Panc1 (cell line): Measurements from ENCODE around the gene GSS. TPM values are rescaled to one million over a fixed set of nuclear protein-coding genes. Genes with fewer than 3 reads are reported as not detected.

ENCODE experiments used
- ATAC-seq: fragments of 200-7000 bp; cut with Tn5 transposase; 2 replicates; pipeline ENCODE4 v1.9.1; 2020; ENCODE audit warnings: mild to moderate bottlenecking, moderate library complexity
- BruUV-seq: library from RNA; stranded (reverse); fragments of 400-500 nt; replicated peaks from 2 replicates; lab custom pipeline; 2021; lab: Mats Ljungman, UMichigan
- CTCF ChIA-PET: fragments of 300-600 bp; sonication (Branson Sonifier 250); formaldehyde crosslinking; loops from one replicate; lab custom pipeline; 2022; ENCODE audit warnings: antibody characterized with exemption; lab: Charles Lee
- POLR2A ChIA-PET: fragments of 300-600 bp; sonication (Branson Sonifier 250); formaldehyde crosslinking; loops from one replicate; lab custom pipeline; 2022; ENCODE audit warnings: antibody characterized with exemption; lab: Charles Lee
- DNase-seq: peaks from one replicate; pipeline ENCODE4 v3.0.0-alpha.2; 2010; ENCODE audit warnings: low read depth, low spot score
- H3K27ac ChIP-seq: 2 replicates; pipeline ENCODE4 v1.5.1; 2011; ENCODE audit warnings: mild to moderate bottlenecking, low read length, inconsistent platforms
- H3K27me3 ChIP-seq: fragments of 200-500 bp; sonication (Bioruptor generic); 2 replicates; pipeline ENCODE4 v1.6.0; 2014; ENCODE audit warnings: low read length, inconsistent platforms; ENCODE audit not compliant: control insufficient read depth, insufficient read depth
- H3K36me3 ChIP-seq: fragments of 200-500 bp; sonication (Bioruptor generic); 2 replicates; pipeline ENCODE4 v1.5.1; 2014; ENCODE audit warnings: inconsistent platforms, mild to moderate bottlenecking, low read length, moderate library complexity; ENCODE audit not compliant: control insufficient read depth, insufficient read depth
- H3K4me1 ChIP-seq: 2 replicates; pipeline ENCODE4 v1.5.1; 2011; ENCODE audit warnings: inconsistent platforms, mild to moderate bottlenecking, low read length, moderate library complexity; ENCODE audit not compliant: control insufficient read depth, insufficient read depth
- H3K4me3 ChIP-seq, 2 experiments: 2 replicates each; pipeline ENCODE4 v1.5.1; 2011 to 2012; ENCODE audit warnings: low read depth in 2 of 2, low read length in 2 of 2, mild to moderate bottlenecking in 2 of 2, inconsistent platforms in 1 of 2, moderate library complexity in 1 of 2
- H3K9me3 ChIP-seq: fragments of 200-500 bp; sonication (Bioruptor generic); 2 replicates; pipeline ENCODE4 v1.5.1; 2014; ENCODE audit warnings: low read depth, mild to moderate bottlenecking, inconsistent platforms, low read length, moderate library complexity; ENCODE audit not compliant: control insufficient read depth, insufficient read depth
- POLR2AphosphoS5 ChIP-seq: IDR thresholded peaks from 2 replicates; pipeline ENCODE4 v1.6.1; 2012; ENCODE audit warnings: mild to moderate bottlenecking, low read depth, low read length, moderate library complexity
- SIN3A ChIP-seq: IDR thresholded peaks from 2 replicates; pipeline ENCODE4 v1.6.1; 2012; ENCODE audit warnings: low read depth, mild to moderate bottlenecking, low read length, moderate library complexity, borderline replicate concordance; ENCODE audit not compliant: insufficient read depth
- TCF7L2 ChIP-seq: IDR thresholded peaks from 2 replicates; pipeline ENCODE4 v1.6.1; 2011; ENCODE audit warnings: mild to moderate bottlenecking, low read depth, low read length, inconsistent platforms
- in situ Hi-C: cut with HindIII; loops from 2 replicates; pipeline ENCODE4 v1.10.0; 2016; ENCODE audit warnings: low sequenced_read_pairs, low pct_unique_long_range_greater_than_20kb
- intact Hi-C: fragments of 100-400 bp; cut with micrococcal nuclease; formaldehyde crosslinking; loops from one replicate; pipeline ENCODE4 v1.10.0; 2022; ENCODE audit not compliant: unreplicated experiment
- total RNA-seq: library from RNA; stranded (reverse); gene quantifications from one replicate; pipeline ENCODE4 v1.2.1, GENCODE V29; 2021; ENCODE audit not compliant: unreplicated experiment
- TF ChIP-seq, protein P1 (sequence below), 2 experiments: IDR thresholded peaks; 2 replicates each; pipeline ENCODE4 v1.6.1; 2011 to 2012; ENCODE audit warnings: low read depth in 2 of 2, control low read depth in 1 of 2, low read length in 1 of 2, mild to moderate bottlenecking in 1 of 2, moderate library complexity in 1 of 2; ENCODE audit not compliant: insufficient read depth in 1 of 2
- TF ChIP-seq, protein P2 (sequence below): fragments of 450-650 bp; IDR thresholded peaks from 2 replicates; pipeline ENCODE4 v1.5.1; 2017; ENCODE audit warnings: mild to moderate bottlenecking

GSS gene
- total RNA-seq, 1 experiment from 2014 or later, result 64.8 TPM

GRCh38 chr20:34920055-34920454 is 35.6 kb downstream of the GSS start:
- Histone ChIP-seq H3K27ac (no peak overlapping the region), H3K9me3 (no peaks in the 10 kb centered on the region), H3K4me1 (no peaks in the 10 kb centered on the region), H3K4me3 (no peak overlapping the region), H3K27me3 (no peaks in the 10 kb centered on the region), H3K36me3 (no peaks in the 10 kb centered on the region)
- intact Hi-C loops, result no loop called here
- no TSS peak for BruUV-seq
- in situ Hi-C loops, result no loop called here
- ATAC-seq (no peak), DNase-seq (no peak)
- TF ChIP-seq SIN3A, result no peak
- TF ChIP-seq POLR2AphosphoS5, result no peak
- TF ChIP-seq, protein P1, sequence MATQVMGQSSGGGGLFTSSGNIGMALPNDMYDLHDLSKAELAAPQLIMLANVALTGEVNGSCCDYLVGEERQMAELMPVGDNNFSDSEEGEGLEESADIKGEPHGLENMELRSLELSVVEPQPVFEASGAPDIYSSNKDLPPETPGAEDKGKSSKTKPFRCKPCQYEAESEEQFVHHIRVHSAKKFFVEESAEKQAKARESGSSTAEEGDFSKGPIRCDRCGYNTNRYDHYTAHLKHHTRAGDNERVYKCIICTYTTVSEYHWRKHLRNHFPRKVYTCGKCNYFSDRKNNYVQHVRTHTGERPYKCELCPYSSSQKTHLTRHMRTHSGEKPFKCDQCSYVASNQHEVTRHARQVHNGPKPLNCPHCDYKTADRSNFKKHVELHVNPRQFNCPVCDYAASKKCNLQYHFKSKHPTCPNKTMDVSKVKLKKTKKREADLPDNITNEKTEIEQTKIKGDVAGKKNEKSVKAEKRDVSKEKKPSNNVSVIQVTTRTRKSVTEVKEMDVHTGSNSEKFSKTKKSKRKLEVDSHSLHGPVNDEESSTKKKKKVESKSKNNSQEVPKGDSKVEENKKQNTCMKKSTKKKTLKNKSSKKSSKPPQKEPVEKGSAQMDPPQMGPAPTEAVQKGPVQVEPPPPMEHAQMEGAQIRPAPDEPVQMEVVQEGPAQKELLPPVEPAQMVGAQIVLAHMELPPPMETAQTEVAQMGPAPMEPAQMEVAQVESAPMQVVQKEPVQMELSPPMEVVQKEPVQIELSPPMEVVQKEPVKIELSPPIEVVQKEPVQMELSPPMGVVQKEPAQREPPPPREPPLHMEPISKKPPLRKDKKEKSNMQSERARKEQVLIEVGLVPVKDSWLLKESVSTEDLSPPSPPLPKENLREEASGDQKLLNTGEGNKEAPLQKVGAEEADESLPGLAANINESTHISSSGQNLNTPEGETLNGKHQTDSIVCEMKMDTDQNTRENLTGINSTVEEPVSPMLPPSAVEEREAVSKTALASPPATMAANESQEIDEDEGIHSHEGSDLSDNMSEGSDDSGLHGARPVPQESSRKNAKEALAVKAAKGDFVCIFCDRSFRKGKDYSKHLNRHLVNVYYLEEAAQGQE (IDR thresholded peaks at IDR 0.05; ENCODE audit: insufficient read depth in 1 of 2, low read depth in 2 of 2, low read length in 1 of 2), result no peak
- TF ChIP-seq, protein P2, sequence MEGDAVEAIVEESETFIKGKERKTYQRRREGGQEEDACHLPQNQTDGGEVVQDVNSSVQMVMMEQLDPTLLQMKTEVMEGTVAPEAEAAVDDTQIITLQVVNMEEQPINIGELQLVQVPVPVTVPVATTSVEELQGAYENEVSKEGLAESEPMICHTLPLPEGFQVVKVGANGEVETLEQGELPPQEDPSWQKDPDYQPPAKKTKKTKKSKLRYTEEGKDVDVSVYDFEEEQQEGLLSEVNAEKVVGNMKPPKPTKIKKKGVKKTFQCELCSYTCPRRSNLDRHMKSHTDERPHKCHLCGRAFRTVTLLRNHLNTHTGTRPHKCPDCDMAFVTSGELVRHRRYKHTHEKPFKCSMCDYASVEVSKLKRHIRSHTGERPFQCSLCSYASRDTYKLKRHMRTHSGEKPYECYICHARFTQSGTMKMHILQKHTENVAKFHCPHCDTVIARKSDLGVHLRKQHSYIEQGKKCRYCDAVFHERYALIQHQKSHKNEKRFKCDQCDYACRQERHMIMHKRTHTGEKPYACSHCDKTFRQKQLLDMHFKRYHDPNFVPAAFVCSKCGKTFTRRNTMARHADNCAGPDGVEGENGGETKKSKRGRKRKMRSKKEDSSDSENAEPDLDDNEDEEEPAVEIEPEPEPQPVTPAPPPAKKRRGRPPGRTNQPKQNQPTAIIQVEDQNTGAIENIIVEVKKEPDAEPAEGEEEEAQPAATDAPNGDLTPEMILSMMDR, result no peak
- no peak for TF ChIP-seq TCF7L2
- CTCF ChIA-PET, result no interaction called here
- POLR2A ChIA-PET, result no interaction called here

GRCh38 chr20:34916774-34917354 is 38.7 kb downstream of the GSS start:
- in situ Hi-C loops (no loop called here), intact Hi-C loops (no loop called here)
- Histone ChIP-seq H3K27me3 (no peaks in the 10 kb centered on the region), H3K9me3 (no peaks in the 10 kb centered on the region), H3K27ac (no peak overlapping the region), H3K4me3 (no peak overlapping the region), H3K4me1 (no peaks in the 10 kb centered on the region), H3K36me3 (no peaks in the 10 kb centered on the region)
- TF ChIP-seq, protein P1 (IDR thresholded peaks at IDR 0.05; ENCODE audit: insufficient read depth in 1 of 2, low read depth in 2 of 2, low read length in 1 of 2), result no peak
- no peak for TF ChIP-seq POLR2AphosphoS5
- no peak for TF ChIP-seq SIN3A
- TF ChIP-seq, protein P2, result no peak
- TF ChIP-seq TCF7L2, result no peak
- ChIA-PET POLR2A (no interaction called here), CTCF (no interaction called here)
- DNase-seq (no peak), ATAC-seq (no peak)
- no TSS peak for BruUV-seq
